GM21723 (cell line): ENCODE measurements around the gene ZNF595.
A peak's percentile ranks its signal among the peaks of the same experiment; 100 is the strongest.
"Not testable (repeated sequence)": the region's sequence is repeated elsewhere in the genome, so short reads cannot be mapped to it uniquely, and the experiment has no call there.

Source experiments
- ATAC-seq: cut with Tn5 transposase; IDR thresholded peaks from one replicate; pipeline ENCODE4 v1.9.1; 2021; ENCODE audit warnings: mild to moderate bottlenecking, moderate library complexity; ENCODE audit not compliant: unreplicated experiment

ZNF595 gene

DNA sequence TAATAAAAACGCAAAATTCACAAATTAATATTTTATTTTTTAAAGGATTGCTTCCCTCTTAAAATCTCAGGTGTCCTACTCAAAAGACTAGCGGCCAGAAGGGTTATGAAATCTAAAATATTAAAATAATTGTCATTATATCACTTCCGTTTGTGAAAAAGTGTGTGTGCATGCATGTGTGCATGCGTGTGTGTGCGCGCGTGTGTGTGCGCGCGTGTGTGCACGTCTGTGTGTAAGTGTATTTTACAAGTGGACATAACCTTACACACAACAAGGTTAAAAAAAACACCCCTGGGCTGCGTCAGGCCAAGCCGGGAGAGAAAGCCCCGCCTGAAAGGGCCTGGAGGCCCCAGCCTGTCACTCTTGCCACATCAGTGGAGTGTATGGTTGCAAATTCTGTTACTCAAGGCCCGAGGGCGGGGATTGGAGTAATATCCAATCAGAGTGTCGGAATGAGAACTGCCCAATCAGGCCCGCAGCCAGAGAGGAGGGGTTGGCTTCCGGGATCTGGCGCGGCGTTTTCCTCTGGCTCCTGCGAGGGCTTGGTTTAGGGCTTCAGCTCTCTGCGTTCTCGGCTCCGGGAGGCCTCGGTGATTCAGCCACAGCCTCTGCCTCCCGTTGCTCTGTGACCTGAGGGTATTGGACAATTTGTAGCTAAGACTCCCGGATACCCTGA, at the start of gene ZNF595:
Gene ZNF595, plus strand, starts transcription at position 518 of the 676 bp plus-strand sequence. CDS start 168 bp downstream, outside the sequence.
- not testable (repeated sequence) for ATAC-seq

GRCh38 chr4:9937-10870, 42.9 kb upstream of the ZNF595 start:
- ATAC-seq = not testable (repeated sequence)

DNA sequence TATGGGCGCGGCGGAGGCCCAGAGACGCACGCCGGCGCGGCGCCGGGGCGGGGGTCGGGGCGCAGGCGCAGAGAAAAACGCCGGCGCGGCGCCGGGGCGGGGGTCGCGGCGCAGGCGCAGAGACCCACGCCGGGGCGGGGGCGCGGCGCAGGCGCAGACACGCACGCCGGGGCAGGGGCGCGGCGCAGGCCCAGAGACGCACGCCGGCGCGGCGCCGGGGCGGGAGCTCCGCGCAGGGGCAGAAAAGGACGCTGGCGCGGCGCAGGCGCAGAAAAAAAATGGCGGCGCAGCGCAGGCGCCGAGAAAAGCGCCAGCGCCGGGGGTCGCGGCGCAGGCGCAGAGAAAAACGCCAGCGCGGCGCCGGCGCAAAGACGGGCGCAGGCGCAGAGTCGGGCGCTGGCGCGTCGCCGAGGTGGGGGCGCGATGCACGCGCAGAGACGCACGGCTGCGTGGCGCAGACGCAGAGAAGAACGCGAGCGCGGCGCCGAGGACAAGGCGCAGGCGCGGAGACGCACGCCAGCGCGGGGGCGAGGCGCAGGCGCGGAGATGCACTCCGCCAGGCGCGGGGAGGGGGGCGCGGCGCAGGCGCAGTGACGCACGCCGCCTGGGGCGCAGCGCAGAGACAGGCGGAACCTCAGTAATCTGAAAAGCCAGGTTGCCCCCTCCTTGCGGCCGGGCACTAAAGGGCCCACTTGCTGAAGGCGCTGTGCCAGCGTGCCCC, 41.9 kb upstream of the ZNF595 start:
- ATAC-seq = not testable (repeated sequence)

GRCh38 chr4:11816-12417, 41.2 kb upstream of the ZNF595 start:
- ATAC-seq = not testable (repeated sequence)

DNA sequence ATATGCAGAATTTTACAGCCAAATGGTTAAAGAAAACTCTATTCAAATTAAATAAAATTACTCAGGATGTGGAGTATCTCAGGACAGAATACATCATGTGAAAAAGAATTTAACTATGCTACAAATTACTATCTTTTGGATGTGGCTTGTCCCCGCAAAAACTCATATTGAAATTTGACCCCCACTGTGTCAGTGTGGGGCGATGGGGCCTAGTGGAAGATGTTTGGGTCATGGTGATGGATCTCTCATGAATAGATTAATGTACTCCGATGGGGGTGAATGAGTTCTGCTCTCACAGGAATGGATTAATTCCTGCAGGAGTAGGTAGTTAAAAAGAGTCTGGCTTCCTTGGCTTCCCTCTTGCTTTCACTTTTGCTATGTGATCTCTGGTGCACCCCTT, 35.0 kb upstream of the ZNF595 start:
- ATAC-seq = not testable (repeated sequence)

DNA sequence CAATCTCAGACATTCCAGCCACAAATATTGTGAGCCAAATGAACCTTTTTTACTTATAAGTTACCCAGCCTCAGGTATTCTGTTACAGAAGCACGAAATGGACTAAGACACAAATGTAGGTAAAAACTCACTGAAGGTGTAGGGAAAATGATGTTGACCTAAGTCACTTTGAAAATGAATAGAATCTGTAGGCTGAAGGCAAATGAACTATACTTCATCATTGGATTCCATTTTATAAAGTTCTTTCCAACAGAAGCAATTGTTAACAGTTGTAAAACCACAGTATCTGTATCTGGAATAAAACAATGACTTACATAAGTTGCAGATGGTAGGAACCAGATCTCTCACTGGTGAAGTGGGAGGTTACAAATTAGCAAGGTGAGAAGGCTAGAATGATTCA, 34.5 kb upstream of the ZNF595 start:
- ATAC-seq = not testable (repeated sequence)

DNA sequence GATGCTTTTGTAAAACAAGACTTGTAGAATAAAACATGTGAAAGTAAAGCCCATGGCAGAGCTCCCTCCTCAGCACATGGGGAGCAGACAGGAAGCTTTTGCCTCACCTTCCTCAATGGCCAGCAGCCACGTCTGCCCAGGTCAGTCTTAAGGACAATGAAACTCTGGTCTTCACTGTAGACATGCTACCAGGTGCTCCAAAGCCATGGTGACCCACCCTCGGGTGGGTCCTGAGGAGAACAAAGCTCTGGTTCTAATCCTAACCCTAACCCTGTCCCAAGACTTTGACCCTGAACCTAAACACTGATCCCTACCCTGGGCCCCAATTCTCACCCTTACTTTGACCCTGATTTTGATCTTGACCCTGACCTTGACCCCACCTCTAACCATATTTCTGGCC, 30.2 kb upstream of the ZNF595 start:
- not testable (repeated sequence) for ATAC-seq

DNA sequence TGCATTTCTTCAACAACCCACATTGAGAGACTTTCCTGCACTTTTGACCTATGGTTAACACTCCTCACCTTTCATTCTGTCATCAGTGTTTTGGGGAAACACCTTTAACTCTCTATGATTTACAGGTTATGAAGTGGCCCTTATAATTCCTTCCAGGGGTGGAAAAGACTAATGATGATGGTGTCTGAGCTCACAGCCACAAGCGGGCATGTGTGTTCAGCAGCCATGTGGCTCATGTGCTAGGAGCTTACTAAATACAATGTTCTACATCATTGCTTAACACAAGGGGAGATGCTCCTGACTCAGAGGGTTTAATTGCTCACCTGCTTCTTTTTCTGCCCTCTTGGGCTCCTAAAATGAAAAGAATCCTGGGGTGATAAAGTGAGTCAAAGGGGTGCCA, 28.8 kb upstream of the ZNF595 start:
- ATAC-seq = not testable (repeated sequence)

GRCh38 chr4:27501-27900, 25.6 kb upstream of the ZNF595 start:
- ATAC-seq = not testable (repeated sequence)

DNA sequence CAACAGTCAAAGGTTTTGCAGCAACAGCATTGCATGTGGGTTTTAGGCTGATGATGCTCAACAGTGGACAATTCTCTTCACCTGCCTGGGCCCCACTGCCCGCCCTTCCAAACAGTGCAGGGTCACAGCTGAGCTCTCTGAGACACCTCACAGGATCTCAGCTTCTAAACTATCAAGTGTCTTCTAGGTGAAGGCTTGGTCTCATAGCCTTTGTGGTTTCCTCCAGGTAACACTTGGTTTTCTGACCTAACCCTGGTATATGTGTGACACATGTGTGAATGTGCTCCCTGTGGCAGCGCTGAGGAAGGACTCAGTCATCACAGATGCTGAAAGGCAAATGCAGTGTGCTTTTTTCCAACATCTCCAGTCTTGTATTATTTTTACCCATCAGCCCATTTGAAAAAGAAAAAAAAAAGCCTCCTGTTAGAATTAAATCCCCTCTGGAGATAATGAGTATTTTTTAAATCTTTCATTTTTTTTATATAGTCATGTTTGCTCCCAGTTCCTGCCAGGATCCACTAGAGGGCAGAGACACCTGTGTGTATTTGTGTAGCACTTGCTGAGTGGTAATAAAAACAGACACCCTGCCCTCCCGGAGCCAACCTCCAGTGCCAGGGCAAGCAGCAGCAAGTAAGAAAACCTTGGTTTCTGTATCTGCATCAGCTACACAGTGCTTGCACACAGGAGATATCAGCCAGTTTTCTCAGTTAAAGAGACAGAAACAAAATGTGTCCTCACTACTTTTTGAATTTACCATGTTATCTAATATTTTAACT, 24.2 kb upstream of the ZNF595 start:
- not testable (repeated sequence) for ATAC-seq

GRCh38 chr4:33314-33713, 19.8 kb upstream of the ZNF595 start:
- not testable (repeated sequence) for ATAC-seq

DNA sequence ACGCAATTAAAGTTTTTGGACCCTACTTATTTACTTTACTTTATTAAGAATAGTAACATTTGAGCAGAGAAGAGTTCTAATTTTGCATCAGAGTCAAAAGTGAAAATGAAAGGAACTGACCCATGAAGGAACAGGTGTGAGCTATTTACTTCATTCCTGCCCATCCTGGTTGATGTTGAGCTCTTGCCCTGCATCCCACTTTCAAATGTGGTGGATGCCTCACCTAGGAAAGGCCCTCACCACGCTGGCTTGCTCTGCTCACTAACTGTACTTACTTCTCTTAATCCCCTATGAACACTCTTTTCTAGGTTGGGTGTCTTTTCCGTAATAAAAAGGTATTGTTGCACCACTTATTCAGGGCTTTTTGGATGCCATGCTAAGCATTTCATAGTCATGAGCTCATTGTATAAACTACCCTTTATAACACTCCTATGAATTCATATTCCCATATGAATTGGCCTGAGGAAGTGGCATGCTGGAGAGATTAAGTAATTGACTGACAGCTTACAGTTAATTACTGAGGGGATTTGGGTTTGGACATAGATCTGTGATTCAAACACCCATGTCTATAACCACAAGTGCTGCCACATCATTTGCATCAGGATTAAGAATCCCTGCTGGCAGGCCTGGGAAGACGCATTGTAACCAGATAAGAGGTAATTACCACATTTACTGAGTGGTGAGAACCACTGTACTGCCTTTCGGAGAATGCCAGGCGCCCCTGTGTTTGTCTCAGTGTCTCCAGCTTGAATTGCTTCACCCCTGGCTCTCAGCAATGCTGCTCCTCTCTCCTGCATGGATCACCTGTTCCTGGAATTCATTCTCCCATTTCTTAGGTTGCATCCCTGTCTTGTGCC, 16.3 kb upstream of the ZNF595 start:
- ATAC-seq = not testable (repeated sequence)

- ATAC-seq = not testable (repeated sequence)
These were observed 14.9 kb upstream of the ZNF595 start for GRCh38 chr4:38202-38601.

GRCh38 chr4:43375-43774, 9.7 kb upstream of the ZNF595 start:
- ATAC-seq = not testable (repeated sequence)

DNA sequence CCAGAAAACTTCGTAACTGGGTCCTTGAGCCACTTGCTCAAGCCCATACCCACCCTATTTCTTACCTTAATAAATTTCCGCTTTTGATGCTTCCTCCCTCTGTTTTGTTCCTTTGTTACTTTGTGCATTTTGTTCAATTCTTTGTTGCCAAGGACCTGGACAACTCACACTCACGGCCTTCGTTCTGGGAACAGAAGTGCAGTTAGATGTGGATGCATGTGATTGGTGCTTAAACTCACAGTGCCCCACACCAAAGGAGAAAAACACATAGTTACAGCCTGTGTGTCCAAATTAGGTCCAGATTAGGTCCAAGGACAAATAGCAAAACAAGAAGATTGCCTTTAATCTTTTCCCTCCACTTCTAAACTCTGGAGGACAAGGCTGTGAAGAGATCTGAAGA, 1.9 kb upstream of the ZNF595 start:
- ATAC-seq = peak; percentile 6

GRCh38 chr4:51655-52277, 1.4 kb upstream of the ZNF595 start:
- peak; percentile 67 for ATAC-seq

DNA sequence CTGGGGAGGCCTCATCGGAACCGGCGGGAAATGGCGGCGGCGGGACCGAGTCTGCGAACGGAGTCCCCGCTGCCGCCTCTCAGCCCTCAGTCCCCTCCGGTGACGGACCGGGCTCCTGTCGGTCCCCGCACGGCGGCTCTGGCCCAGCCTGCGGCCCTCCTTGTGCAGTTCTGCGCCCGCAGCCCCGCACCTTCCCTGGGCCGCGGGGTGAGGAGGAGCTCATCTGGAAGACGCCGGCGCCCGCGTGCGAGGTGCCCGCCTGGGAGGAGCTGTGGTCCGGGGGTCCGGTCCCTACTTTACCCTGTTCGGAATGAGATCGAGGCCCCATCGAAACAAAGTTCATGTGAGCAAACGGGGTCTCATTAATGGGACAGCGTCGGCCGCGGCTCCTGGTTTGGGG, 400 bp downstream of the ZNF595 start:
- ATAC-seq = not testable (repeated sequence)

GRCh38 chr4:64733-65132, 11.6 kb downstream of the ZNF595 start:
- not testable (repeated sequence) for ATAC-seq

- no peak for ATAC-seq
These were observed 18.7 kb downstream of the ZNF595 start for GRCh38 chr4:71830-72229.
